Stimulated activated CD4-positive, alpha-beta T cell treated with anti-CD3 and anti-CD28 coated beads, Interleukin-12 subunit alpha, Interleukin-12 subunit beta, amount 100 ng/mL, for 4 hours (primary cell): ENCODE data around the gene SLC51B.
A peak's percentile ranks its signal among the peaks of the same experiment; 100 is the strongest.
"Not testable (repeated sequence)": the region's sequence is repeated elsewhere in the genome, so short reads cannot be mapped to it uniquely, and the experiment has no call there.

Experiments used
- DNase-seq: peaks from one replicate; pipeline ENCODE4 v3.0.0-alpha.2; 2020

SLC51B gene

GRCh38 chr15:65067317-65067644 is 22.1 kb downstream of the SLC51B start:
- DNase-seq: no peak

GRCh38 chr15:65067645-65068402 is 22.6 kb downstream of the SLC51B start, which contains the start of gene RASL12:
Gene RASL12 (minus strand): TSS chr15:65067991. CDS start chr15:65067835, 156 bp downstream.
- no peak for DNase-seq

- DNase-seq: no peak
Observed at GRCh38 chr15:65068403-65068788, 23.2 kb downstream of the SLC51B start.

GRCh38 chr15:65069179-65069578 is 24.0 kb downstream of the SLC51B start:
- DNase-seq: no peak

GRCh38 chr15:65069779-65070546 is 24.8 kb downstream of the SLC51B start:
- DNase-seq: no peak

GRCh38 chr15:65071381-65071811 is 26.2 kb downstream of the SLC51B start:
- no peak for DNase-seq

- DNase-seq: no peak
Observed at GRCh38 chr15:65072027-65072426, 26.8 kb downstream of the SLC51B start.

- DNase-seq: no peak
Observed at GRCh38 chr15:65072617-65073016, 27.4 kb downstream of the SLC51B start.

- DNase-seq: not testable (repeated sequence)
Observed at GRCh38 chr15:65074946-65075345, 29.8 kb downstream of the SLC51B start.

GRCh38 chr15:65075607-65076395 is 30.6 kb downstream of the SLC51B start:
- DNase-seq: not testable (repeated sequence)

GRCh38 chr15:65076486-65077290 is 31.5 kb downstream of the SLC51B start, which contains the start of gene KBTBD13:
Gene KBTBD13 (plus strand): TSS chr15:65076746. CDS start chr15:65076816, 70 bp downstream.
- no peak for DNase-seq

- DNase-seq: no peak
Observed at GRCh38 chr15:65077291-65077980, 32.2 kb downstream of the SLC51B start.

GRCh38 chr15:65077981-65078352 is 32.8 kb downstream of the SLC51B start:
- peak; percentile 57 for DNase-seq

- no peak for DNase-seq
Observed at GRCh38 chr15:65079580-65079979, 34.4 kb downstream of the SLC51B start.

- no peak for DNase-seq
Observed at GRCh38 chr15:65081270-65081669, 36.1 kb downstream of the SLC51B start.

- no peak for DNase-seq
Observed at GRCh38 chr15:65081758-65082157, 36.6 kb downstream of the SLC51B start.

- no peak for DNase-seq
Observed at GRCh38 chr15:65082303-65082953, 37.2 kb downstream of the SLC51B start.

GRCh38 chr15:65083262-65083701 is 38.1 kb downstream of the SLC51B start:
- no peak for DNase-seq

GRCh38 chr15:65084500-65085206 is 39.5 kb downstream of the SLC51B start:
- no peak for DNase-seq

GRCh38 chr15:65085207-65085753 is 40.1 kb downstream of the SLC51B start:
- no peak for DNase-seq
